A549 (cell line): ENCODE measurements around the gene GRIN2D. TPM values are rescaled to one million over a fixed set of nuclear protein-coding genes. Genes with fewer than 3 reads are reported as not detected.

Experiments used
- ATAC-seq, 2 experiments: fragments of 200-7000 bp in 1 of 2; fragments of >200 bp in 1 of 2; cut with Nextera tagmentation in 1 of 2; cut with Tn5 transposase in 1 of 2; 3 replicates each; pipeline versions ENCODE4 v1.8.0 to v1.9.1; 2018 to 2020; ENCODE audit warnings: mild to moderate bottlenecking in 1 of 2, moderate library complexity in 1 of 2
- CTCF ChIA-PET: fragments of 300-600 bp; sonication (Branson Sonifier 250); formaldehyde crosslinking; extraction: SDS; loops from one replicate; lab custom pipeline; 2021; ENCODE audit warnings: antibody characterized with exemption, inconsistent platforms; lab: Yijun Ruan, JAX
- POLR2A ChIA-PET: fragments of 350-600 bp; formaldehyde crosslinking; extraction: SDS; loops from one replicate; lab custom pipeline; 2021; ENCODE audit warnings: antibody characterized with exemption, inconsistent platforms; lab: Yijun Ruan, JAX
- DNase-seq, 2 experiments: peaks; one replicate each; pipeline versions ENCODE4 v3.0.0 to v3.0.0-alpha.2; 2011 to 2016; ENCODE audit warnings: low read depth in 1 of 2, low spot score in 1 of 2
- FAIRE-seq: peaks from 2 replicates; lab custom pipeline; 2011; peaks lifted over from hg19 to GRCh38; lab: Jason Lieb, UNC
- H3K27ac ChIP-seq, 2 experiments: fragments of >200 bp; sonication (Bioruptor Twin); formaldehyde crosslinking; 3 replicates each; pipeline ENCODE4 v1.5.1; 2016 to 2017
- H3K4me1 ChIP-seq: fragments of >200 bp; sonication (Bioruptor Twin); formaldehyde crosslinking; 3 replicates; pipeline ENCODE4 v1.6.1; 2016
- H3K4me2 ChIP-seq: fragments of >200 bp; sonication (Bioruptor Twin); formaldehyde crosslinking; 3 replicates; pipeline ENCODE4 v1.6.1; 2016
- H3K4me3 ChIP-seq: fragments of >200 bp; sonication (Bioruptor Twin); formaldehyde crosslinking; 3 replicates; pipeline ENCODE4 v1.5.1; 2016
- H3K9me3 ChIP-seq: fragments of >200 bp; sonication (Bioruptor Twin); formaldehyde crosslinking; 3 replicates; pipeline ENCODE4 v1.6.1; 2016
- CBX2 ChIP-seq: fragments of 200-600 bp; sonication (generic); IDR thresholded peaks from 2 replicates; pipeline ENCODE4 v1.6.1; 2016; ENCODE audit warnings: low read depth, mild to moderate bottlenecking, borderline replicate concordance
- CBX8 ChIP-seq: fragments of 200-600 bp; sonication (generic); IDR thresholded peaks from 2 replicates; pipeline ENCODE4 v1.6.1; 2016
- CEBPB ChIP-seq, 2 experiments: fragments of >200 bp in 1 of 2; sonication (Bioruptor Twin) in 1 of 2; formaldehyde crosslinking in 1 of 2; IDR thresholded peaks; 2 replicates each; pipeline ENCODE4 v1.6.1; 2012 to 2016
- CHD4 ChIP-seq: fragments of 200-600 bp; sonication (generic); IDR thresholded peaks from 2 replicates; pipeline ENCODE4 v1.6.1; 2016; ENCODE audit warnings: antibody characterized with exemption, mild to moderate bottlenecking, borderline replicate concordance
- EHF ChIP-seq: fragments of 250-450 bp; sonication (Bioruptor Pico); IDR thresholded peaks from 2 replicates; pipeline ENCODE4 v1.5.0; 2020; ENCODE audit warnings: mild to moderate bottlenecking
- ESRRA ChIP-seq: fragments of 150-350 bp; IDR thresholded peaks from 2 replicates; pipeline ENCODE4 v1.6.1; 2014; ENCODE audit warnings: mild to moderate bottlenecking, low read length, borderline replicate concordance
- FOSB ChIP-seq: fragments of 250-450 bp; sonication (Bioruptor Pico); IDR thresholded peaks from 2 replicates; pipeline ENCODE4 v1.5.0; 2020; ENCODE audit warnings: mild to moderate bottlenecking, moderate library complexity
- GATA3 ChIP-seq: IDR thresholded peaks from 2 replicates; pipeline ENCODE4 v1.6.1; 2012; ENCODE audit warnings: borderline replicate concordance
- HEYL ChIP-seq: fragments of 250-450 bp; sonication (Bioruptor Pico); IDR thresholded peaks from 2 replicates; pipeline ENCODE4 v1.8.0; 2021; ENCODE audit warnings: mild to moderate bottlenecking, moderate library complexity
- HOXB5 ChIP-seq: fragments of 250-450 bp; sonication (Bioruptor Pico); IDR thresholded peaks from 2 replicates; pipeline ENCODE4 v1.5.0; 2020; ENCODE audit warnings: mild to moderate bottlenecking, moderate library complexity
- JUN ChIP-seq, 2 experiments: fragments of >200 bp; sonication (Bioruptor Twin); formaldehyde crosslinking; IDR thresholded peaks; 2 replicates in 1 of 2; 3 replicates in 1 of 2; pipeline ENCODE4 v1.6.1; 2016 to 2017
- JUNB ChIP-seq: fragments of >200 bp; sonication (Bioruptor Twin); formaldehyde crosslinking; IDR thresholded peaks from 2 replicates; pipeline ENCODE4 v1.6.1; 2016
- MAFK ChIP-seq: fragments of 450-650 bp; IDR thresholded peaks from 2 replicates; pipeline ENCODE4 v1.6.1; 2014; ENCODE audit not compliant: partially characterized antibody
- MYC ChIP-seq: IDR thresholded peaks from 2 replicates; pipeline ENCODE4 v1.6.1; 2012; ENCODE audit warnings: mild to moderate bottlenecking, inconsistent platforms, low read length, improper control_type of control experiment, borderline replicate concordance
- NPAS2 ChIP-seq: fragments of 250-450 bp; sonication (Bioruptor Pico); IDR thresholded peaks from 2 replicates; pipeline ENCODE4 v1.8.0; 2022; ENCODE audit warnings: mild to moderate bottlenecking, moderate library complexity, borderline replicate concordance
- RAD21 ChIP-seq, 2 experiments: fragments of >200 bp in 1 of 2; sonication (Bioruptor Twin) in 1 of 2; formaldehyde crosslinking in 1 of 2; IDR thresholded peaks in 1 of 2; conservative IDR thresholded peaks in 1 of 2; 2 replicates in 1 of 2; 3 replicates in 1 of 2; pipeline ENCODE4 v1.6.1; 2012 to 2018; ENCODE audit warnings: inconsistent platforms in 1 of 2
- SMC3 ChIP-seq: fragments of >200 bp; sonication (Bioruptor Twin); formaldehyde crosslinking; IDR thresholded peaks from 3 replicates; pipeline ENCODE4 v1.6.1; 2018; ENCODE audit warnings: inconsistent platforms
- SREBF2 ChIP-seq: fragments of 450-650 bp; IDR thresholded peaks from 2 replicates; pipeline ENCODE4 v1.6.1; 2014; ENCODE audit warnings: mild to moderate bottlenecking, moderate library complexity
- TP53 ChIP-seq: fragments of 250-450 bp; sonication (Bioruptor Pico); IDR thresholded peaks from 2 replicates; pipeline ENCODE4 v1.5.0; 2021; ENCODE audit warnings: mild to moderate bottlenecking, moderate library complexity
- ZC3H11A ChIP-seq: fragments of 450-650 bp; IDR thresholded peaks from 2 replicates; pipeline ENCODE4 v1.6.1; 2014; ENCODE audit warnings: antibody characterized with exemption, mild to moderate bottlenecking
- ZFP36 ChIP-seq: fragments of 450-650 bp; IDR thresholded peaks from 2 replicates; pipeline ENCODE4 v1.6.1; 2014; ENCODE audit warnings: borderline replicate concordance; ENCODE audit not compliant: partially characterized antibody
- WGBS: methylation state at CpG from one replicate; pipeline ENCODE4 v1.1.6; 2017; ENCODE audit errors: missing lambda C conversion rate; 5-methylcytosine and 5-hydroxymethylcytosine counted together
- polyA plus RNA-seq, 4 experiments: library from polyadenylated mRNA; depleted of rRNA in 3 of 4; stranded (reverse); fragments of >200 nt; fragmentation: RNase III in 1 of 4; extraction: RNeasy Plus Mini Kit Qiagen cat#74134 plus additional on column Dnase treatment in 1 of 4; gene quantifications; 2 replicates in 3 of 4; 3 replicates in 1 of 4; pipeline ENCODE4 v1.2.3, GENCODE V29; 2011 to 2017
- TF ChIP-seq, protein P1 (sequence below): fragments of 200-600 bp; sonication (generic); IDR thresholded peaks from 2 replicates; pipeline ENCODE4 v1.6.1; 2016; ENCODE audit warnings: antibody characterized with exemption, mild to moderate bottlenecking, moderate library complexity
- TF ChIP-seq, protein P2 (sequence below): fragments of >200 bp; sonication (Bioruptor Twin); formaldehyde crosslinking; IDR thresholded peaks from 3 replicates; pipeline ENCODE4 v1.6.1; 2016
- TF ChIP-seq, protein P3 (sequence below): fragments of >200 bp; sonication (Bioruptor Twin); formaldehyde crosslinking; IDR thresholded peaks from 3 replicates; pipeline ENCODE4 v1.5.1; 2016
- TF ChIP-seq, protein P4 (sequence below): fragments of >200 bp; sonication (Bioruptor Twin); formaldehyde crosslinking; IDR thresholded peaks from 2 replicates; pipeline ENCODE4 v1.6.1; 2016
- TF ChIP-seq, protein P5 (sequence below): fragments of 450-650 bp; IDR thresholded peaks from 2 replicates; pipeline ENCODE4 v1.6.1; 2014; ENCODE audit warnings: antibody characterized with exemption

The GRIN2D gene
- polyA plus RNA-seq, 2 of the 4 experiments (the other 2 are of a cell fraction): 2.6 to 6.3 TPM

DNA sequence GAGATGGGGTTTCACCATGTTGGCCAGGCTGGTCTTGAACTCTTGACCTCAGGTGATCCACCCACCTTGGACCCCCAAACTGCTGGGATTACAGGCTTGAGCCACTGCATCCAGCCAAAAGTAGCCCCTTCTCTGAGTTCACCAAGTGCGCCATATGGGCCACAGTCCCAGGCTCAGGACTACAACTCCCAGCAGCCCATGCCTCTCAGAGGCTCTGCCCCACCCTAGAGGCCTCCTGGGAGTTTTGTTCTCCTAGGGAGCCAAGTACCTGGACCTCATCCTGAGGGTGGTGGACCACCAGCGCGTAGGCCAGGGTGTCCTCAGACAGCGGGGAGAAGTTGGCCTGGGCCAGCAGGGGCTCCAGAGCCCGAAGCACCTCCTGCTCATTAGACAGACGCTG, 48.6 kb upstream of the GRIN2D start (continued):
- TF ChIP-seq RAD21 (conservative IDR thresholded peaks at IDR 0.05 in 1 of 2, IDR thresholded peaks at IDR 0.05 in 1 of 2): no peak
- TF ChIP-seq, protein P1, sequence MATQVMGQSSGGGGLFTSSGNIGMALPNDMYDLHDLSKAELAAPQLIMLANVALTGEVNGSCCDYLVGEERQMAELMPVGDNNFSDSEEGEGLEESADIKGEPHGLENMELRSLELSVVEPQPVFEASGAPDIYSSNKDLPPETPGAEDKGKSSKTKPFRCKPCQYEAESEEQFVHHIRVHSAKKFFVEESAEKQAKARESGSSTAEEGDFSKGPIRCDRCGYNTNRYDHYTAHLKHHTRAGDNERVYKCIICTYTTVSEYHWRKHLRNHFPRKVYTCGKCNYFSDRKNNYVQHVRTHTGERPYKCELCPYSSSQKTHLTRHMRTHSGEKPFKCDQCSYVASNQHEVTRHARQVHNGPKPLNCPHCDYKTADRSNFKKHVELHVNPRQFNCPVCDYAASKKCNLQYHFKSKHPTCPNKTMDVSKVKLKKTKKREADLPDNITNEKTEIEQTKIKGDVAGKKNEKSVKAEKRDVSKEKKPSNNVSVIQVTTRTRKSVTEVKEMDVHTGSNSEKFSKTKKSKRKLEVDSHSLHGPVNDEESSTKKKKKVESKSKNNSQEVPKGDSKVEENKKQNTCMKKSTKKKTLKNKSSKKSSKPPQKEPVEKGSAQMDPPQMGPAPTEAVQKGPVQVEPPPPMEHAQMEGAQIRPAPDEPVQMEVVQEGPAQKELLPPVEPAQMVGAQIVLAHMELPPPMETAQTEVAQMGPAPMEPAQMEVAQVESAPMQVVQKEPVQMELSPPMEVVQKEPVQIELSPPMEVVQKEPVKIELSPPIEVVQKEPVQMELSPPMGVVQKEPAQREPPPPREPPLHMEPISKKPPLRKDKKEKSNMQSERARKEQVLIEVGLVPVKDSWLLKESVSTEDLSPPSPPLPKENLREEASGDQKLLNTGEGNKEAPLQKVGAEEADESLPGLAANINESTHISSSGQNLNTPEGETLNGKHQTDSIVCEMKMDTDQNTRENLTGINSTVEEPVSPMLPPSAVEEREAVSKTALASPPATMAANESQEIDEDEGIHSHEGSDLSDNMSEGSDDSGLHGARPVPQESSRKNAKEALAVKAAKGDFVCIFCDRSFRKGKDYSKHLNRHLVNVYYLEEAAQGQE: no peak

DNA sequence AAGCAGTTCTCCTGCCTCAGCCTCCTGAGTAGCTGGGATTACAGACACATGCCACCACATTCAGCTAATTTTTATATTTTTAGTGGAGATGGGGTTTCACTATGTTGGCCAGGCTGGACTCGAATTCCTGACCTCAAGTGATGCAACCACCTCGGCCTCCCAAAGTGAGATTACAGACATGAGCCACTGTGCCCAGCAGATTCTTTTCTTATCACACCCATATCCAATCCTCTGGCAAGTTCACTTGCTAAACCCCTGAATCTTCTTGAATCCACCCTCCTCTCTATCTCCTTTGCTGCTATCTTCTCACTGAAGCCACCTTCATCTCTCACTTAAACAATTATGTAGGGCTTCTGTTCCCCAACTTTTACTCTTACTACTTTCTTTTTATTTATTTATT, 47.3 kb upstream of the GRIN2D start:
- no peak overlapping the region for H3K27ac ChIP-seq
- ATAC-seq: no peak
- TF ChIP-seq, protein P2, sequence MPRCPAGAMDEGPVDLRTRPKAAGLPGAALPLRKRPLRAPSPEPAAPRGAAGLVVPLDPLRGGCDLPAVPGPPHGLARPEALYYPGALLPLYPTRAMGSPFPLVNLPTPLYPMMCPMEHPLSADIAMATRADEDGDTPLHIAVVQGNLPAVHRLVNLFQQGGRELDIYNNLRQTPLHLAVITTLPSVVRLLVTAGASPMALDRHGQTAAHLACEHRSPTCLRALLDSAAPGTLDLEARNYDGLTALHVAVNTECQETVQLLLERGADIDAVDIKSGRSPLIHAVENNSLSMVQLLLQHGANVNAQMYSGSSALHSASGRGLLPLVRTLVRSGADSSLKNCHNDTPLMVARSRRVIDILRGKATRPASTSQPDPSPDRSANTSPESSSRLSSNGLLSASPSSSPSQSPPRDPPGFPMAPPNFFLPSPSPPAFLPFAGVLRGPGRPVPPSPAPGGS: no peak
- TF ChIP-seq GATA3: no peak
- TF ChIP-seq CEBPB (IDR thresholded peaks at IDR 0.05): no peak
- TF ChIP-seq HOXB5 (CRISPR knock-in tag): no peak
- no peak for TF ChIP-seq HEYL (CRISPR knock-in tag)
- TF ChIP-seq, protein P3, sequence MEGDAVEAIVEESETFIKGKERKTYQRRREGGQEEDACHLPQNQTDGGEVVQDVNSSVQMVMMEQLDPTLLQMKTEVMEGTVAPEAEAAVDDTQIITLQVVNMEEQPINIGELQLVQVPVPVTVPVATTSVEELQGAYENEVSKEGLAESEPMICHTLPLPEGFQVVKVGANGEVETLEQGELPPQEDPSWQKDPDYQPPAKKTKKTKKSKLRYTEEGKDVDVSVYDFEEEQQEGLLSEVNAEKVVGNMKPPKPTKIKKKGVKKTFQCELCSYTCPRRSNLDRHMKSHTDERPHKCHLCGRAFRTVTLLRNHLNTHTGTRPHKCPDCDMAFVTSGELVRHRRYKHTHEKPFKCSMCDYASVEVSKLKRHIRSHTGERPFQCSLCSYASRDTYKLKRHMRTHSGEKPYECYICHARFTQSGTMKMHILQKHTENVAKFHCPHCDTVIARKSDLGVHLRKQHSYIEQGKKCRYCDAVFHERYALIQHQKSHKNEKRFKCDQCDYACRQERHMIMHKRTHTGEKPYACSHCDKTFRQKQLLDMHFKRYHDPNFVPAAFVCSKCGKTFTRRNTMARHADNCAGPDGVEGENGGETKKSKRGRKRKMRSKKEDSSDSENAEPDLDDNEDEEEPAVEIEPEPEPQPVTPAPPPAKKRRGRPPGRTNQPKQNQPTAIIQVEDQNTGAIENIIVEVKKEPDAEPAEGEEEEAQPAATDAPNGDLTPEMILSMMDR: no peak
- TF ChIP-seq, protein P4, sequence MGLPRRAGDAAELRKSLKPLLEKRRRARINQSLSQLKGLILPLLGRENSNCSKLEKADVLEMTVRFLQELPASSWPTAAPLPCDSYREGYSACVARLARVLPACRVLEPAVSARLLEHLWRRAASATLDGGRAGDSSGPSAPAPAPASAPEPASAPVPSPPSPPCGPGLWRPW: no peak
- TF ChIP-seq JUNB: no peak
- TF ChIP-seq CBX2: no peak
- no peak for TF ChIP-seq SREBF2
- no peak for TF ChIP-seq ESRRA
- TF ChIP-seq ZC3H11A: no peak
- TF ChIP-seq TP53 (CRISPR knock-in tag): no peak
- TF ChIP-seq CHD4: no peak
- TF ChIP-seq SMC3: no peak
- WGBS: 85% methylated on average over 2 of the region's 2 CpGs
- no peak overlapping the region for H3K4me2 ChIP-seq
- no peak for DNase-seq
- peaks cover 15% of the 10 kb centered on the region for H3K4me1 ChIP-seq
- POLR2A ChIA-PET: interaction anchor here (0.6 to 0.9 kb wide), 2 partner anchors 13 to 25 kb away, joined by 4 read pairs; no protein-coding TSS in a partner anchor
- CTCF ChIA-PET: interaction anchor here (0.9 to 17.4 kb wide), 5 partner anchors 10 to 238 kb away, joined by 3 to 224 read pairs (median 16); partner anchors contain the start of gene KDELR1
- FAIRE-seq: no peak
- H3K4me3 ChIP-seq: no peak overlapping the region
- H3K9me3 ChIP-seq: no peaks in the 10 kb centered on the region

DNA sequence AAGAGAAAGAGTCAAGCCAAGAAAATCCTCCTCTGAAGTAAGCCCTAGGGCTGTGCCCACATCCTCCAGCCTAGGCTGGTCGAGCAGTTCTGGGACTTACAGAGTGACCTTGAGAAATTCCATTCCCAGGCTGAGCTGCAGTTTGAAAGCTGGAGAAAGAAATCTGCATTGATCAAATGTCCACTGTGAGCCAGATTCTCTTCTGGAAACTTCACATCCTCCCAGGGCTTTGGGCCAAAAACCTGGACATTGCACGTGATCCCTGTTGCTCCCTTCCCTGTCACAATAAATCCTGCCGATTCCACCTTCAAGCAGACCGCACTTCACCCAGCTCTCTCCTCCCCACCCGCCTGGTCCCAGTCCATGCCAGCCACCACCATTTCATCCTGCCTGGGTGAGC, 45.4 kb upstream of the GRIN2D start:
- Histone ChIP-seq H3K4me2 (no peak overlapping the region), H3K4me1 (peaks cover 8% of the 10 kb centered on the region), H3K27ac (peak overlapping the region in 1 of 2 experiments; percentile 34; a peak in 1 of 6 replicates), H3K9me3 (no peaks in the 10 kb centered on the region), H3K4me3 (no peak overlapping the region)
- CTCF ChIA-PET: interaction anchor here (0.6 to 17.4 kb wide), 10 partner anchors 9 to 498 kb away, joined by 3 to 224 read pairs (median 4); partner anchors contain the start of gene KDELR1
- FAIRE-seq: no peak
- POLR2A ChIA-PET: no interaction called here
- WGBS: 67% methylated on average over 5 of the region's 5 CpGs
- DNase-seq: no peak
- no peak for ATAC-seq
- TF ChIP-seq JUNB (no peak), CHD4 (no peak), NPAS2 (CRISPR knock-in tag) (no peak), MAFK (no peak), FOSB (CRISPR knock-in tag) (no peak), MYC (no peak), ZFP36 (no peak), JUN (IDR thresholded peaks at IDR 0.05) (no peak), EHF (CRISPR knock-in tag) (no peak), CBX8 (no peak)
- TF ChIP-seq, protein P2: no peak
- TF ChIP-seq, protein P5, sequence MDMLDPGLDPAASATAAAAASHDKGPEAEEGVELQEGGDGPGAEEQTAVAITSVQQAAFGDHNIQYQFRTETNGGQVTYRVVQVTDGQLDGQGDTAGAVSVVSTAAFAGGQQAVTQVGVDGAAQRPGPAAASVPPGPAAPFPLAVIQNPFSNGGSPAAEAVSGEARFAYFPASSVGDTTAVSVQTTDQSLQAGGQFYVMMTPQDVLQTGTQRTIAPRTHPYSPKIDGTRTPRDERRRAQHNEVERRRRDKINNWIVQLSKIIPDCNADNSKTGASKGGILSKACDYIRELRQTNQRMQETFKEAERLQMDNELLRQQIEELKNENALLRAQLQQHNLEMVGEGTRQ: no peak
